DOHH2 (cell line): ENCODE data around the gene OPRD1.

Source experiments
- EZH2phosphoT487 ChIP-seq: fragments of 200-600 bp; sonication (generic); IDR thresholded peaks from 2 replicates; pipeline ENCODE4 v1.6.1; 2017; ENCODE audit warnings: borderline replicate concordance, mild to moderate bottlenecking, antibody characterized with exemption, low read length, moderate library complexity, mixed read lengths
- TF ChIP-seq, protein P1 (sequence below): fragments of 200-600 bp; sonication (generic); IDR thresholded peaks from one replicate; pipeline ENCODE4 v1.5.1; 2014; ENCODE audit warnings: antibody characterized with exemption, mild to moderate bottlenecking, low read depth, low read length; ENCODE audit not compliant: poor library complexity, severe bottlenecking

DNA sequence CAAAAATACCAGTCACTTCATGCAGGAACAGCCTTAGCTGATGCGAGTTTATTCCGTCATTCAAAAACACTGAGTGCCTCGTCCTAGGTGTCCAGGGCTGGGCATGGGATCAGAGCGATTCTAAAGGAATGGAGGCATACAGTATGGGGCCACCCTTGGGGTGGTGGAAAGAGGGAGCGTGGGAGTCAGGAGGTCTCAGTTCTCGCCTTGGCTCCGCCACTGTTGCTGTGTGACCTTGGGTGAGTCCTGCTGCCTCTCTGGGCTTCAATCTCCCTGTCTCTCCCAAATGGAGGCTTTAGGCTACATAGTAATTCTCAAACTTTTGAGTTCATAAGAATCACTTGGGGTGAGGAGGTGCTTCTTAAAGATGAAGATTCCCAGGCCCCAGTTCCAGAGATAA, 44.0 kb downstream of the OPRD1 start:
- TF ChIP-seq, protein P1, sequence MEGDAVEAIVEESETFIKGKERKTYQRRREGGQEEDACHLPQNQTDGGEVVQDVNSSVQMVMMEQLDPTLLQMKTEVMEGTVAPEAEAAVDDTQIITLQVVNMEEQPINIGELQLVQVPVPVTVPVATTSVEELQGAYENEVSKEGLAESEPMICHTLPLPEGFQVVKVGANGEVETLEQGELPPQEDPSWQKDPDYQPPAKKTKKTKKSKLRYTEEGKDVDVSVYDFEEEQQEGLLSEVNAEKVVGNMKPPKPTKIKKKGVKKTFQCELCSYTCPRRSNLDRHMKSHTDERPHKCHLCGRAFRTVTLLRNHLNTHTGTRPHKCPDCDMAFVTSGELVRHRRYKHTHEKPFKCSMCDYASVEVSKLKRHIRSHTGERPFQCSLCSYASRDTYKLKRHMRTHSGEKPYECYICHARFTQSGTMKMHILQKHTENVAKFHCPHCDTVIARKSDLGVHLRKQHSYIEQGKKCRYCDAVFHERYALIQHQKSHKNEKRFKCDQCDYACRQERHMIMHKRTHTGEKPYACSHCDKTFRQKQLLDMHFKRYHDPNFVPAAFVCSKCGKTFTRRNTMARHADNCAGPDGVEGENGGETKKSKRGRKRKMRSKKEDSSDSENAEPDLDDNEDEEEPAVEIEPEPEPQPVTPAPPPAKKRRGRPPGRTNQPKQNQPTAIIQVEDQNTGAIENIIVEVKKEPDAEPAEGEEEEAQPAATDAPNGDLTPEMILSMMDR, result no peak
- no peak for TF ChIP-seq EZH2phosphoT487
